NB4 (cell line): ENCODE measurements around the gene CASP5.

Experiments
- CTCF ChIP-seq: IDR thresholded peaks from one replicate; pipeline ENCODE4 v1.5.1; 2012; ENCODE audit warnings: low read depth, low read length
- MAX ChIP-seq: IDR thresholded peaks from 2 replicates; pipeline ENCODE4 v1.6.1; 2011; ENCODE audit warnings: low read depth, low read length
- MYC ChIP-seq: IDR thresholded peaks from 2 replicates; pipeline ENCODE4 v1.6.1; 2011; ENCODE audit warnings: low read depth, low read length
- POLR2A ChIP-seq: IDR thresholded peaks from 2 replicates; pipeline ENCODE4 v1.6.1; 2011; ENCODE audit warnings: mild to moderate bottlenecking; ENCODE audit not compliant: insufficient read length; ENCODE audit errors: extremely low read depth

- TF ChIP-seq CTCF (no peak), POLR2A (no peak), MYC (no peak), MAX (no peak)
Observed at GRCh38 chr11:104984808-104985207, 38.2 kb downstream of the CASP5 start.
